Measurements from ENCODE around the gene RNFT2. TPM values are rescaled to one million over a fixed set of nuclear protein-coding genes. Genes with fewer than 3 reads are reported as not detected.

Gene RNFT2
- total RNA-seq, 6 experiments from 2014 or later = 7.1 to 12.0 (median 11.2) TPM

DNA sequence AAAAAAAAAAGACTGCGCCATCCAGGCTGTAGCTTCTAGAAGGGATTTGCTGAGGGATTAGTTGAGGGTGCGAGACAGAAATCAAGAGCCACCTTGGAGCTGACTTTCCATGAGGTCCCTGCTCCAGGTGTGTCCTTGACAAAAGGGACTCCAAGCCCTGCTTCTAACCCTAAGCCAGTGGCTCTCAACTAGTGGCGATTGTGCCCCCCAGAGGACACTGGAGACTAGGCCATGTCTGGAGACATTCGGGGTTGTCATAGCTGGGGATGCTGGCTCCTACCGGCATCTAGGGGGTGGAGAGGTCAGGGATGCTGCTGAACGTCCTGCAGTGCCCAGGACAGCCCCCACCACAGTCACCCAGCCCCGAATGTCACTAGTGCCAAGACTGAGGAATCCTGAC, 40.8 kb upstream of the RNFT2 start:
- H3K27me3 Mint-ChIP-seq (ENCODE audit: insufficient read depth) = peaks cover 18% of the 10 kb centered on the region
- H3K4me1 Mint-ChIP-seq (ENCODE audit: low read depth) = peaks cover 13% of the 10 kb centered on the region
- DNase-seq = no peak
- H3K9me3 Mint-ChIP-seq = no peaks in the 10 kb centered on the region
- H3K4me3 Mint-ChIP-seq = no peak overlapping the region
- H3K27ac Mint-ChIP-seq = no peak overlapping the region
- TF ChIP-seq, protein P1, sequence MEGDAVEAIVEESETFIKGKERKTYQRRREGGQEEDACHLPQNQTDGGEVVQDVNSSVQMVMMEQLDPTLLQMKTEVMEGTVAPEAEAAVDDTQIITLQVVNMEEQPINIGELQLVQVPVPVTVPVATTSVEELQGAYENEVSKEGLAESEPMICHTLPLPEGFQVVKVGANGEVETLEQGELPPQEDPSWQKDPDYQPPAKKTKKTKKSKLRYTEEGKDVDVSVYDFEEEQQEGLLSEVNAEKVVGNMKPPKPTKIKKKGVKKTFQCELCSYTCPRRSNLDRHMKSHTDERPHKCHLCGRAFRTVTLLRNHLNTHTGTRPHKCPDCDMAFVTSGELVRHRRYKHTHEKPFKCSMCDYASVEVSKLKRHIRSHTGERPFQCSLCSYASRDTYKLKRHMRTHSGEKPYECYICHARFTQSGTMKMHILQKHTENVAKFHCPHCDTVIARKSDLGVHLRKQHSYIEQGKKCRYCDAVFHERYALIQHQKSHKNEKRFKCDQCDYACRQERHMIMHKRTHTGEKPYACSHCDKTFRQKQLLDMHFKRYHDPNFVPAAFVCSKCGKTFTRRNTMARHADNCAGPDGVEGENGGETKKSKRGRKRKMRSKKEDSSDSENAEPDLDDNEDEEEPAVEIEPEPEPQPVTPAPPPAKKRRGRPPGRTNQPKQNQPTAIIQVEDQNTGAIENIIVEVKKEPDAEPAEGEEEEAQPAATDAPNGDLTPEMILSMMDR (IDR thresholded peaks at IDR 0.05) = peak; percentile 54; the same call in 1 of the 2 replicates
- H3K36me3 Mint-ChIP-seq (ENCODE audit: low read depth) = no peaks in the 10 kb centered on the region

DNA sequence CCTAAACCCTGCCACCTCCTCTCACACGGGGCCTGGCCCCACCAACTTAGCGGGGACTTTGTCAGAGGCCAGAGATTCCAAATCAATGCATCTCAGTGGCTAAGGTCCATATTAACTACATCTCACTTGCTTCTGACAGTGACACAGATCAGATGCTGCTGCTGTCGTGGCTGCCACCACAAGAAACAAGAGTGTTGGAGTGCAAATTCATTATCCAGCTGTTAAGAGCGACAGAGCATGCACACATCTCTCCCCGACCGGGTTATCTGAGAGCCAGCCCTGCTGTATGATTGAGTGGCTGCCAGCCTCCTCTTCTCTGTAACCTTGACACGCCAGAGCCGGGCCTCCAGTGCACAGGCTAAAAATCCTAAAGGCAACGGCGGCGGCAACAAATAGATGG, 40.4 kb upstream of the RNFT2 start:
- DNase-seq = no peak
- H3K9me3 Mint-ChIP-seq = no peaks in the 10 kb centered on the region
- H3K4me3 Mint-ChIP-seq = no peak overlapping the region
- peaks cover 16% of the 10 kb centered on the region for H3K27me3 Mint-ChIP-seq (ENCODE audit: insufficient read depth)
- no peak overlapping the region for H3K27ac Mint-ChIP-seq
- peaks cover 12% of the 10 kb centered on the region for H3K4me1 Mint-ChIP-seq (ENCODE audit: low read depth)
- no peaks in the 10 kb centered on the region for H3K36me3 Mint-ChIP-seq (ENCODE audit: low read depth)
- TF ChIP-seq, protein P1 (IDR thresholded peaks at IDR 0.05) = no peak

DNA sequence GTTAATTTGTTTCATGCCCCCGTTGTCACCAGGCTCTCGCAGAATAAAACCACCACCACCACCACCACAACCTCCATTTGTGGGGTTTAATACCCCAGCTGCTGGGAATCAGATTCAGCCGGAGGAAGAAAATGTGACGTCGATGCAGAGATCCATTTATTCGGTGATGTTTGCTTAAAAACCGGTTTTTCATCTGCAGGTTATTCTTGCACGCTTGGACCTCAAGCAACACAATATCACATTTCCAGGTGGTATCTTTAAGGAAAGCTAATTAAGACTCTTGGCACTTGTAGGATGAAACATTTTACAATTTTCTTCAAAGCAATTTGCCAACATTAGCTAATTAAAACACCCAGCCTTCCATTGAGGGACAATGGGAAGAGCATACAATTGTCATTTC, 40.0 kb upstream of the RNFT2 start:
- TF ChIP-seq, protein P1 (IDR thresholded peaks at IDR 0.05) = no peak
- Mint-ChIP-seq H3K4me1 (ENCODE audit: low read depth) (peaks cover 9% of the 10 kb centered on the region), H3K36me3 (ENCODE audit: low read depth) (no peaks in the 10 kb centered on the region), H3K9me3 (no peaks in the 10 kb centered on the region), H3K27me3 (ENCODE audit: insufficient read depth) (peaks cover 16% of the 10 kb centered on the region), H3K4me3 (no peak overlapping the region), H3K27ac (no peak overlapping the region)
- DNase-seq = no peak

DNA sequence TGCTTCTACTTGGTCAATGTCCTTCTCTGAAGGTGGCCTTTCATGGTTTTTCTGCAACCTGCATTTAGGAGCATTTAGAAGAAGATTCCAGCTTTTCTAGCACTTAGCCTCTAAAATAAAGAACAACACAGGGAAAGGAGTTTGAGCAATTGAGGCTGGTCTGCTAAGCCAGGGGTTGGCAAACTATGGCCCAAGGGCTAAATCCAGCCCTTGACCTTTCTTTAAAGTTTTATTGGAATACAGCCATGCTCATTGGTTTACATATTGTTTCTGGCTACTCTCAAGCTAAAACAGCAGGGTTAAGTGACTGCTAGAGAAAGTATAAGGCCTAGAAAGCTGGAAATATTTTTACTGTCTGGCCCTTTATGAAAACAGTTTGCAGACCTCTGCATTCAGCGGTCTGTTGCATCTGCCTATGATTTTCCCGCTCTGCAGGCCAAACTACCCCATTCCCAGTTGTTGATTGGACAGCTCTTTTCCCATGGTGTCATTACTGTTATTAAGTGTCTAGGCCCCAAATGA, 39.5 kb upstream of the RNFT2 start:
- peaks cover 9% of the 10 kb centered on the region for H3K4me1 Mint-ChIP-seq (ENCODE audit: low read depth)
- TF ChIP-seq, protein P1 (IDR thresholded peaks at IDR 0.05) = no peak
- H3K36me3 Mint-ChIP-seq (ENCODE audit: low read depth) = no peaks in the 10 kb centered on the region
- DNase-seq = no peak
- no peak overlapping the region for H3K27ac Mint-ChIP-seq
- H3K4me3 Mint-ChIP-seq = no peak overlapping the region
- H3K9me3 Mint-ChIP-seq = no peaks in the 10 kb centered on the region
- peaks cover 15% of the 10 kb centered on the region for H3K27me3 Mint-ChIP-seq (ENCODE audit: insufficient read depth)

DNA sequence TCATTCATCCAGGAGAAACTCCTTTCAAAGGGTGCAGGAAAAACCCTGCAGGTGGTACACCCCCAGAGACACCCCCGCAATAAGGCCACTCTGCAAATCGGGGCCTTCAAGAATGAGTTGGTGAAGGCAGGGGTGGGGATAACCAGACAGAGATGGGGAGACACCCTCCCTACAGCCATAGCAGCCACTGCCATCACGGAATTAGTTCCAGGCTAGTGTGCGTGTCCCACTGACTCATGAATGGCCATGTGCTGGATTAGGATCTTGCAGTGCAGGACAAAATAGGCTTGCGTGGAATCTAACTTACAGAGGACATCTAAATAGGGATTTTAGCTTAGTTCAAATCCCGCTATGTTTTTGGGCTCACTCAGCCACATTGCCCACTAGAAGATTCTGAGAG, 38.0 kb upstream of the RNFT2 start:
- TF ChIP-seq, protein P1 (IDR thresholded peaks at IDR 0.05) = no peak
- Mint-ChIP-seq H3K9me3 (no peaks in the 10 kb centered on the region), H3K4me1 (ENCODE audit: low read depth) (peaks cover 6% of the 10 kb centered on the region; the same call in 1 of the 2 replicates), H3K27ac (no peak overlapping the region), H3K27me3 (ENCODE audit: insufficient read depth) (peaks cover 4% of the 10 kb centered on the region), H3K36me3 (ENCODE audit: low read depth) (no peaks in the 10 kb centered on the region), H3K4me3 (no peak overlapping the region)
- peak; percentile 27 for DNase-seq

DNA sequence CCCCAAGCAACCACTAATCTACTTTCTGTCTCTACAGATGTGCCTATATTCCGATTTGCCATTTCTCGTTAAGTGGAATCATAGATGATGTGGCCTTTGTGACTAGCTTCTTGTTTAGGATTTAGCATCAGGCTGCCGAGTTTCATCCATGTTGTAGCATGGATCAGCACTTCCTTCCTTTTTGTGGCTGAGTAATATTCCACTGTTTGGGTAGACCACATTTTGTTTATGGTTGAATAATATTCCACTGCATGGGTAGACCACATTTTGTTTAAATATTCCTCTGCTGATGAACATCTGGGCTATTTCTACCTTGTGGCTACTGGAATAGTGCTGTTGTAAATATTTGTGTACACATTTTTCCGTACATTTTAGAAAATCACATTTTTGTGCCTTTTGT, 36.7 kb upstream of the RNFT2 start:
- Mint-ChIP-seq H3K27ac (no peak overlapping the region), H3K9me3 (no peaks in the 10 kb centered on the region), H3K36me3 (ENCODE audit: low read depth) (no peaks in the 10 kb centered on the region), H3K4me3 (no peak overlapping the region), H3K27me3 (ENCODE audit: insufficient read depth) (no peaks in the 10 kb centered on the region; the same call in none of the 2 replicates), H3K4me1 (ENCODE audit: low read depth) (peaks cover 6% of the 10 kb centered on the region; the same call in 1 of the 2 replicates)
- TF ChIP-seq, protein P1 (IDR thresholded peaks at IDR 0.05) = no peak
- no peak for DNase-seq

Measured in HFFc6 (cell line).